HEK293 (cell line): Measurements from ENCODE around the gene BICC1.

Source experiments
- CTCF ChIA-PET: fragments of 350-600 bp; formaldehyde crosslinking; extraction: SDS; loops from one replicate; lab custom pipeline; 2021; ENCODE audit warnings: antibody characterized with exemption; lab: Yijun Ruan, JAX
- POLR2A ChIA-PET: fragments of 300-600 bp; formaldehyde crosslinking; extraction: SDS; loops from one replicate; lab custom pipeline; 2020; ENCODE audit warnings: antibody characterized with exemption, inconsistent platforms; lab: Yijun Ruan, JAX
- H3K27ac ChIP-seq: fragments of 200-500 bp; sonication (Bioruptor generic); 2 replicates; pipeline ENCODE4 v1.5.1; 2014; ENCODE audit warnings: low read depth, low read length, control low read depth, inconsistent platforms; ENCODE audit errors: extremely low read depth
- H3K36me3 ChIP-seq, 2 experiments: fragments of 200-500 bp in 1 of 2; sonication (Bioruptor generic) in 1 of 2; 1 replicate in 1 of 2; 2 replicates in 1 of 2; pipeline ENCODE4 v1.5.1; 2014 to 2017; ENCODE audit warnings: inconsistent platforms in 2 of 2, low read length in 2 of 2; ENCODE audit not compliant: control insufficient read depth in 2 of 2, insufficient read depth in 1 of 2
- H3K4me1 ChIP-seq: fragments of 200-500 bp; sonication (Bioruptor generic); 2 replicates; pipeline ENCODE4 v1.5.1; 2014; ENCODE audit warnings: mild to moderate bottlenecking, low read length, inconsistent platforms; ENCODE audit not compliant: control insufficient read depth, insufficient read depth
- H3K4me3 ChIP-seq: 2 replicates; pipeline ENCODE4 v1.5.1; 2011; ENCODE audit warnings: low read depth, mild to moderate bottlenecking, control low read depth, low read length, moderate library complexity
- H3K9me3 ChIP-seq: fragments of 200-500 bp; sonication (Bioruptor generic); 2 replicates; pipeline ENCODE4 v1.5.1; 2014; ENCODE audit warnings: low read depth, low read length, inconsistent platforms; ENCODE audit not compliant: control insufficient read depth, insufficient read depth
- ELK4 ChIP-seq: IDR thresholded peaks from 2 replicates; pipeline ENCODE4 v1.6.1; 2011; ENCODE audit warnings: mild to moderate bottlenecking, low read depth, low read length, borderline replicate concordance
- HOXC10 ChIP-seq: sonication (generic); formaldehyde crosslinking; IDR thresholded peaks from 2 replicates; pipeline ENCODE4 v1.8.1; 2023; ENCODE audit warnings: mild to moderate bottlenecking, missing genetic modification reagents
- OSR2 ChIP-seq: fragments of 450-650 bp; formaldehyde crosslinking; IDR thresholded peaks from 2 replicates; pipeline ENCODE4 v1.5.1; 2016; ENCODE audit warnings: missing biosample characterization, missing genetic modification characterization
- SP3 ChIP-seq: fragments of 450-650 bp; formaldehyde crosslinking; IDR thresholded peaks from 2 replicates; pipeline ENCODE4 v1.5.1; 2016; ENCODE audit warnings: missing biosample characterization, missing genetic modification characterization
- YY2 ChIP-seq: fragments of 450-650 bp; formaldehyde crosslinking; IDR thresholded peaks from 2 replicates; pipeline ENCODE4 v1.5.1; 2016; ENCODE audit warnings: missing biosample characterization, missing genetic modification characterization
- ZFP3 ChIP-seq: fragments of 450-650 bp; formaldehyde crosslinking; IDR thresholded peaks from 2 replicates; pipeline ENCODE4 v1.5.1; 2016; ENCODE audit warnings: low read depth, missing biosample characterization, missing genetic modification characterization
- ZFP41 ChIP-seq: fragments of 450-650 bp; formaldehyde crosslinking; IDR thresholded peaks from 2 replicates; pipeline ENCODE4 v1.5.1; 2016; ENCODE audit warnings: missing biosample characterization, missing genetic modification characterization, borderline replicate concordance
- ZIC2 ChIP-seq: fragments of 450-650 bp; formaldehyde crosslinking; IDR thresholded peaks from 2 replicates; pipeline ENCODE4 v1.5.1; 2016; ENCODE audit warnings: missing biosample characterization, missing genetic modification characterization
- ZNF214 ChIP-seq: fragments of 450-650 bp; formaldehyde crosslinking; IDR thresholded peaks from 2 replicates; pipeline ENCODE4 v1.5.1; 2017; ENCODE audit warnings: missing biosample characterization, mild to moderate bottlenecking, missing genetic modification characterization, borderline replicate concordance
- ZNF221 ChIP-seq: fragments of 450-650 bp; formaldehyde crosslinking; IDR thresholded peaks from 2 replicates; pipeline ENCODE4 v1.5.1; 2017; ENCODE audit warnings: missing biosample characterization, missing genetic modification characterization, borderline replicate concordance
- ZNF274 ChIP-seq, 2 experiments: fragments of 200-500 bp in 1 of 2; fragments of 450-650 bp in 1 of 2; sonication (Bioruptor generic) in 1 of 2; formaldehyde crosslinking in 1 of 2; IDR thresholded peaks; 2 replicates each; pipeline versions ENCODE4 v1.5.1 to v1.6.1; 2014 to 2016; ENCODE audit warnings: borderline replicate concordance in 1 of 2, inconsistent platforms in 1 of 2, low read length in 1 of 2, missing biosample characterization in 1 of 2, missing genetic modification characterization in 1 of 2
- ZNF416 ChIP-seq: fragments of 450-650 bp; formaldehyde crosslinking; IDR thresholded peaks from 2 replicates; pipeline ENCODE4 v1.5.1; 2016; ENCODE audit warnings: missing biosample characterization, missing genetic modification characterization
- ZNF549 ChIP-seq: fragments of 450-650 bp; IDR thresholded peaks from 2 replicates; pipeline ENCODE4 v1.5.1; 2018; ENCODE audit warnings: missing biosample characterization, missing genetic modification characterization, mild to moderate bottlenecking, inconsistent platforms, moderate library complexity
- ZNF561 ChIP-seq: fragments of 450-650 bp; IDR thresholded peaks from 2 replicates; pipeline ENCODE4 v1.5.1; 2018; ENCODE audit warnings: missing biosample characterization, missing genetic modification characterization, borderline replicate concordance
- ZNF596 ChIP-seq: fragments of 450-650 bp; IDR thresholded peaks from 2 replicates; pipeline ENCODE4 v1.5.0; 2018; ENCODE audit warnings: missing biosample characterization, mild to moderate bottlenecking, missing genetic modification characterization, moderate library complexity
- ZNF777 ChIP-seq: fragments of 450-650 bp; formaldehyde crosslinking; IDR thresholded peaks from 2 replicates; pipeline ENCODE4 v1.5.1; 2017; ENCODE audit warnings: missing biosample characterization, missing genetic modification characterization, borderline replicate concordance
- ZNF791 ChIP-seq: fragments of 450-650 bp; formaldehyde crosslinking; IDR thresholded peaks from 2 replicates; pipeline ENCODE4 v1.5.1; 2016; ENCODE audit warnings: missing biosample characterization, missing genetic modification characterization
- TF ChIP-seq, protein P1 (sequence below): fragments of 450-650 bp; IDR thresholded peaks from 2 replicates; pipeline ENCODE4 v1.5.1; 2018; ENCODE audit warnings: missing biosample characterization, missing genetic modification characterization
- TF ChIP-seq, protein P2 (sequence below): fragments of 450-650 bp; formaldehyde crosslinking; conservative IDR thresholded peaks from 2 replicates; pipeline ENCODE4 v1.5.1; 2016; ENCODE audit warnings: low read depth, missing biosample characterization, missing genetic modification characterization

Gene BICC1

DNA sequence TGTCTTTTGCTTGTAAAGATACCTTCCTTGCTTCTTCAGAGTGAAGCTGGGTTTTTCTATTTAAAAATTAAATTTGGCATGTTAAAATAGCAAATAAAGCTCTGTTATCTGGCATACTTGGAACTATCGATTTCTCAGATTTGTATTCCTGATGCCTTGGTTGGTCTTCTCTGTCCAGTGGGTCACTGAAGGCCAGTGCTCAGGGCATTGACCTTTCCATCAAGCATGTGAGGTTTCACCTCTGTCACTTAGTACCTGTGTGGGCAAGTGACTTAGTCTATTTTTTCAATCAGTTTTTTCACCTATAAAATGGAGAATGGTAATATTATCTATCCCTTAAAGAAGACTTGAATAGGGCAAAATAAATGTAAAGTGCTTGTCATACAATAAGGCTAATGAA, 311.3 kb downstream of the BICC1 start:
- peaks cover 2% of the 10 kb centered on the region; the same call in 1 of the 2 replicates for H3K4me1 ChIP-seq
- CTCF ChIA-PET = interaction anchor here (0.9 to 1.3 kb wide), 2 partner anchors 137 to 525 kb away, joined by 3 read pairs; no protein-coding TSS in a partner anchor
- no peak overlapping the region for H3K27ac ChIP-seq
- no peaks in the 10 kb centered on the region for H3K36me3 ChIP-seq
- H3K9me3 ChIP-seq = no peaks in the 10 kb centered on the region
- TF ChIP-seq HOXC10 (no peak), ZFP3 (no peak), OSR2 (tag by site-specific recombination) (no peak), ZNF274 (IDR thresholded peaks at IDR 0.05; ENCODE audit: low read length) (no peak), ZNF274 (tag by site-specific recombination; IDR thresholded peaks at IDR 0.05; ENCODE audit: borderline replicate concordance) (no peak), ZNF416 (tag by site-specific recombination) (no peak)
- TF ChIP-seq, protein P1, sequence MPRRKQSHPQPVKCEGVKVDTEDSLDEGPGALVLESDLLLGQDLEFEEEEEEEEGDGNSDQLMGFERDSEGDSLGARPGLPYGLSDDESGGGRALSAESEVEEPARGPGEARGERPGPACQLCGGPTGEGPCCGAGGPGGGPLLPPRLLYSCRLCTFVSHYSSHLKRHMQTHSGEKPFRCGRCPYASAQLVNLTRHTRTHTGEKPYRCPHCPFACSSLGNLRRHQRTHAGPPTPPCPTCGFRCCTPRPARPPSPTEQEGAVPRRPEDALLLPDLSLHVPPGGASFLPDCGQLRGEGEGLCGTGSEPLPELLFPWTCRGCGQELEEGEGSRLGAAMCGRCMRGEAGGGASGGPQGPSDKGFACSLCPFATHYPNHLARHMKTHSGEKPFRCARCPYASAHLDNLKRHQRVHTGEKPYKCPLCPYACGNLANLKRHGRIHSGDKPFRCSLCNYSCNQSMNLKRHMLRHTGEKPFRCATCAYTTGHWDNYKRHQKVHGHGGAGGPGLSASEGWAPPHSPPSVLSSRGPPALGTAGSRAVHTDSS (tag by site-specific recombination) = no peak
- no peak overlapping the region for H3K4me3 ChIP-seq
- POLR2A ChIA-PET = no interaction called here

DNA sequence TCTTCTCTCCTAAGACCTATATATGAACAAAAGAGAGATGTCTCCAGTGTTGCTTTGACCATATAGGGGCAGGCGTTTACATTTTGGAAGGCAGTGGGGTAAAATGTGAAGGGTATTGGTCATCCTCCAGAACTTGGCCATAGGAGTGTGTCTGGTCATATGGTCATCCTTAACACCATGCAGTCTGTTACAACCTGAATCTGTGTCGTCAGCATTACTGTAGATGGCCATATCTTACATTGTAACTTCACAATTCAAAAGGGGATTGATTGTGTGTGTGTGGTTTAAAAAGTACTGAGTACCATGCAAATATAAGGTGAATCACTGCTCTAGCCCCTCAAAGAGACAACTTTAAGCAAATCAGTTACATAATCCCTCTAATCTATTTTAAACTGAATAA, 311.7 kb downstream of the BICC1 start:
- Histone ChIP-seq H3K9me3 (no peaks in the 10 kb centered on the region), H3K36me3 (no peaks in the 10 kb centered on the region), H3K4me3 (no peak overlapping the region), H3K4me1 (no peaks in the 10 kb centered on the region; the same call in 1 of the 2 replicates), H3K27ac (no peak overlapping the region)
- CTCF ChIA-PET = no interaction called here
- POLR2A ChIA-PET = no interaction called here
- TF ChIP-seq ZNF416 (tag by site-specific recombination) (no peak), ZNF777 (tag by site-specific recombination) (no peak), YY2 (tag by site-specific recombination) (no peak), ZNF549 (no peak), SP3 (tag by site-specific recombination) (no peak), ELK4 (no peak), ZIC2 (no peak)

DNA sequence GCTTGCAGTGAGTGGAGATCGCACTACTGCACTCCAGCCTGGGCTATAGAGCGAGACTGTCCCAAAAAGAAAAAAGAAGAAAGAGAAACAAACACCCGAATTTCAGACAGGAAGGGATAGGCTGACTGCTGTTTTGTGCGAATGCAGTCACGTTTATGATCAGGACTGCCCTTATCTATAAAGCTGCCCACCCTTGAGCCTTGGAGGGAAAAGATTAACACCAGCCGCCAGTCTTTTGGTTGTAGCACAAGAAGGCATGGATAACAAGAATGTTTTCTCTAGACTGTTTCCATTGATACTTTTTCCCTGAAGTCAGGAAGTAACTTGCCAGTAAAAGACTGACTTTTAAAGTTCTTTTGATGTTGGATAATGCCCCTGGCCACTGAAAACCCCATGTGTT, 314.0 kb downstream of the BICC1 start:
- Histone ChIP-seq H3K27ac (no peak overlapping the region), H3K4me1 (no peaks in the 10 kb centered on the region), H3K9me3 (no peaks in the 10 kb centered on the region), H3K36me3 (no peaks in the 10 kb centered on the region)
- ChIA-PET CTCF (no interaction called here), POLR2A (no interaction called here)
- TF ChIP-seq ZNF214 (tag by site-specific recombination) (no peak), ZNF561 (tag by site-specific recombination) (no peak), ZNF791 (no peak), ZNF221 (tag by site-specific recombination) (no peak), ZFP41 (tag by site-specific recombination) (no peak), ZNF596 (no peak)
- TF ChIP-seq, protein P2, sequence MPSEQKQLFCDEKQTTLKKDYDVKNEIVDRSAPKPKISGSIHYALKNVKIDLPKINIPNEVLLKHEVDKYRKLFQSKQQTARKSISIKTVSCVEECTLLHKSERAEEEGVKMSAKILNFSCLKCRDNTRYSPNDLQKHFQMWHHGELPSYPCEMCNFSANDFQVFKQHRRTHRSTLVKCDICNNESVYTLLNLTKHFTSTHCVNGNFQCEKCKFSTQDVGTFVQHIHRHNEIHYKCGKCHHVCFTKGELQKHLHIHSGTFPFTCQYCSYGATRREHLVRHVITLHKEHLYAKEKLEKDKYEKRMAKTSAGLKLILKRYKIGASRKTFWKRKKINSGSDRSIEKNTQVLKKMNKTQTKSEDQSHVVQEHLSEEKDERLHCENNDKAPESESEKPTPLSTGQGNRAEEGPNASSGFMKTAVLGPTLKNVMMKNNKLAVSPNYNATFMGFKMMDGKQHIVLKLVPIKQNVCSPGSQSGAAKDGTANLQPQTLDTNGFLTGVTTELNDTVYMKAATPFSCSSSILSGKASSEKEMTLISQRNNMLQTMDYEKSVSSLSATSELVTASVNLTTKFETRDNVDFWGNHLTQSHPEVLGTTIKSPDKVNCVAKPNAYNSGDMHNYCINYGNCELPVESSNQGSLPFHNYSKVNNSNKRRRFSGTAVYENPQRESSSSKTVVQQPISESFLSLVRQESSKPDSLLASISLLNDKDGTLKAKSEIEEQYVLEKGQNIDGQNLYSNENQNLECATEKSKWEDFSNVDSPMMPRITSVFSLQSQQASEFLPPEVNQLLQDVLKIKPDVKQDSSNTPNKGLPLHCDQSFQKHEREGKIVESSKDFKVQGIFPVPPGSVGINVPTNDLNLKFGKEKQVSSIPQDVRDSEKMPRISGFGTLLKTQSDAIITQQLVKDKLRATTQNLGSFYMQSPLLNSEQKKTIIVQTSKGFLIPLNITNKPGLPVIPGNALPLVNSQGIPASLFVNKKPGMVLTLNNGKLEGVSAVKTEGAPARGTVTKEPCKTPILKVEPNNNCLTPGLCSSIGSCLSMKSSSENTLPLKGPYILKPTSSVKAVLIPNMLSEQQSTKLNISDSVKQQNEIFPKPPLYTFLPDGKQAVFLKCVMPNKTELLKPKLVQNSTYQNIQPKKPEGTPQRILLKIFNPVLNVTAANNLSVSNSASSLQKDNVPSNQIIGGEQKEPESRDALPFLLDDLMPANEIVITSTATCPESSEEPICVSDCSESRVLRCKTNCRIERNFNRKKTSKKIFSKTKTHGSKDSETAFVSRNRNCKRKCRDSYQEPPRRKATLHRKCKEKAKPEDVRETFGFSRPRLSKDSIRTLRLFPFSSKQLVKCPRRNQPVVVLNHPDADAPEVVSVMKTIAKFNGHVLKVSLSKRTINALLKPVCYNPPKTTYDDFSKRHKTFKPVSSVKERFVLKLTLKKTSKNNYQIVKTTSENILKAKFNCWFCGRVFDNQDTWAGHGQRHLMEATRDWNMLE (tag by site-specific recombination) = no peak
- TF ChIP-seq, all 188 proteins: peak for 0
- H3K4me3 ChIP-seq = no peak overlapping the region
